ENCODE measurements around the gene PAM.
"Not testable (repeated sequence)": the region's sequence is repeated elsewhere in the genome, so short reads cannot be mapped to it uniquely, and the experiment has no call there.

Gene PAM

DNA sequence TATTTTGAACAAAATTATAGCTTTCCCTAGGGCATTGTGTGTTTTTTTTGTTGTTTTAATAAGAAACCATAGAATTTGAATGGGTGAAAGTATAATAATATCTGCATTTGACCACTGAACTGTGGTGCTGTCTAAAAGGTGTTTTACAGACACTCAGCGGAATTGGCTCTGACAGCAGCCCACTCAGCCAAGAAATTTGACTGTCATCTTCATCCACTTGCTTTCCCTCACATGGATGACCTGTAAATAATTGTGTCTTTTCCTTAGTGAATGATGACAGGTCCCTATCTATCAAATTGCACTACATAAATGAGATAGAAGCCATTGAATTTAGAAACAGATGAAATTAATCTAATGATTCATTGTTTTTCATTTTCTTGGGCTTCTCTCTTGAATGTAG is 150.0 kb downstream of the PAM start:
- DNase-seq = no peak

DNA sequence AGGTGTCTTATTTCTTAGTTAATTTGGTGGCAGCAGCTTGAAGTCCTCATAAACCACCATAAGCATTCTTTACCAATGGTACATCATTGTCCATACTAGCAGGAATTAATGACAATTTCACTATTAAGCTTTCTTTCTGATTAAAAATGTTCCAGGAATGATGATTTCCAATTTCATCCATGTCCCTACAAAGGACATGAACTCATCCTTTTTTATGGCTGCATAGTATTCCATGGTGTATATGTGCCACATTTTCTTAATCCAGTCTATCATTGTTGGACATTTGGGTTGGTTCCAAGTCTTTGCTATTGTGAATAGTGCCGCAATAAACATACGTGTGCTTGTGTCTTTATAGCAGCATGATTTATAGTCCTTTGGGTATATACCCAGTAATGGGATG is 152.0 kb downstream of the PAM start:
- DNase-seq = not testable (repeated sequence)

DNA sequence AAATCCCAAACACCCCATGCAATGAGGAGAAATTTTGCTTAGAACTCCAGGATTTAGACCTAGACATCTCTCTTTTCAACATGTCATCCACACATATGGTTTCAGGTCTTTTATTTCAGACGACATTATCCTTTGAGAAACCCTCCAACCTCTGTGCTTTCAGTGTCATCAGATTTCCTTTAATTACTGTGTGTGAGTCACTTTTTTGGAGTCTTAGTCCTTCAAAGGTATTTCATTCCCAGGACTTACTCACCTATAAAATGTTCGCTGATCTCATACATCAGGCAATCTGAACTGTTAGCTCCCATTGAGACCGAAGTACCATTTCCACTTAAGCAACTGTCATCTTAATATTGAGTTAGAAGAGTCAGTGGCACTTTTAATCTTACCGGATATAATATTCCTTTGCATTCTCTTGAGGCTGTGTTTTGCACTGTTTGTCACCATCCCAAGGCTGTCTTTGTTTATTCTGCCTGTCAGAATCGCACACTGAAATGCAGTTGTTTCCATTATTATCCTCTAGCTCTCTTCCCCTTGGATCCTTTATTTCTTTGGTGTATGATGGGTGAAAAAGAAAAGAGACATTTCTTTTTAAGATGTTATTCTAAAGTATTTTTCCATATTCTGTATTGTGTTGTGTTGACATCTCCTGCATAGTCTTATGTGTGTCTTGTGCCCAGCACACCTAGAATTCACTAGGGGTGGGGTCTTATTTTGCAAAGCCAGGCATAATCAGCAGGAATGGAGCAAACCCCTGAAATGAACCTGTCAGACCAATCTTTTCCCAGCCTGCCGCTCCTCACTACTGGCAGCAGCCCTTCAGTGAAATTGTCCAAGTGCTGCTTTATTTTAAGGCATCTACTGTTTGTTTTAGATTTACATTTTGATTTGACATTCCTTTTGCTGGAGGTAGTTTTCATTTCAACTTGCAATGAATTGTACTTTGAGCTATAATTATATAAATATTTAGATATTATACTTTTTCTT is 155.4 kb downstream of the PAM start:
- DNase-seq = no peak

- DNase-seq = no peak
Measured at GRCh38 chr5:102911973-102912372, 156.9 kb downstream of the PAM start.

DNA sequence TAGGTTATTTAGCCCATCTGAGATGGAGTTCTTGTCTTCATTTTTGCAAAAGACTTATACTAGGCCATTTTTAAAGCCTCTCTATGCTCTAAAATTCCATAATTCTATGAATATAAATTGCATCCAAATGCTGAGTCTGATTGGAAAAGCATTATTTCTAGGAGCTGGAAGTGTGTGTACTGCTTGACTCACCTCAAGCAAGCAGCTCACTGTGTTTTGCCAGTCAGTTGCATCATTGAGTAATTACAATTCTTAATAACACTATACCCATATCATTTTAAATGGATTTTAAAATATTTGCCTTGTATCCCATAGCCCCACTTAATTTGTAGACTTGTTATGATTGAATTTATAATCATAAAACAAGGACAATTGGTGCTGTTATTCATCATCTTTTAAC is 161.0 kb downstream of the PAM start:
- no peak for DNase-seq

DNA sequence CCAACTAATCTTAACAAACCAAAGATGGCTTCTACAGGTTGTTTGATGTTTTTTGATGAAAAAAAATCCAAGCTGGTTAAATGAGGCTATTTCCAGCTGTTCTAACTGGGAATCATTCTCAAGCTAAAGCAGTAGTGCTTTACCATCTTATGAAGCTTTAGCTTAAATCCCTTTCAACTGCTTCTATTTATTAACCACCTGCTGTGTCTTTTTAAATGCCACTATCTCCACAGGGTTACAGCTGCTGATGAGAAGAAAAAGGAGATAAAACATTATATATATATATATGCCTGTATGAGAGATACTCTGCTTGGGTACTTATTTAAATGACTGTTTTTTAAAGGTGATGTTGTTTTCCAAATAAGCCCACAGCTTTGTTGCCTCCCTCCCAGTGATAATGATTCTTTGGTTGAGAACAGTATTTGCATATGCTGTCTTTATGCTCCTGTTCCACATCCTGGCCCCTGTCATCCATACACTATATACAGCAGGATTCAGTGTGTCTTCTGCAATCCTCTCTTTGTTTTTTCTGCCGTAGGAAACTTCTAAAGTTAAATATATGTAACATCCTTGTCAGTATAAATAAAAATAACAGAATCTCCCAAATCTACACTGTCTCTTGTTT is 164.0 kb downstream of the PAM start:
- DNase-seq = no peak

GRCh38 chr5:102920762-102921161 is 165.7 kb downstream of the PAM start:
- no peak for DNase-seq

DNA sequence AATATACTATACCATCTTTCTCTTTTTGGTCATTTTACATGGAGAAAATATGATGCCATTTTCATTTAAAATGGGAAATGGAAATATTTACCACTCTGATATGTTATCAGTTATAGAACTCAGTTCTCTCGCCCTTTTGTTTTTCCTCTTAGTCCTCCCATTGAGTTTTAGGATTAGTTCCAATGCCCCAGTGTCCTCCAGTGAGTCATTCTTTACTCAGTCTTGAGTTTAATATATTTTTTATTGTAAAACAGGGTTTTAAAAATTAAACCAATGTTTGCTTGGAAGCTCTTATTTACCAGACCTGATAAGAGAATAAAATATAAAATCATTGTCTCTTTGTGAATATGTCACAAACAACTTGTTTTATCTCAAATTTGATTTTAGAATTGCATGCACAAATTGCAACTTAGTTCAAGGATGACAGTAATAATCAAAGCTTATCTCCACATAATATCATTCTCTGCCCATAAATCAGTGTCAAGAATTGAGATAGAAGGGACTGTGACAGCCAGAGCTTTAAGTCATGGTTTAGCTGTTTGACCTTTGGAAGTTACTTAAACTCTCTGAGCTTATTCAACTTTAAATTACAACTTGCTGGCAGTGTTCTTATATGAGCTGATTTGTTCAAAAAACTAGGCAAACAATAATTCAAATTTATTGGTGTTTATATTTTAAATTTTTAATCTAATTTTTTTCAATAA is 166.4 kb downstream of the PAM start:
- DNase-seq = no peak

DNA sequence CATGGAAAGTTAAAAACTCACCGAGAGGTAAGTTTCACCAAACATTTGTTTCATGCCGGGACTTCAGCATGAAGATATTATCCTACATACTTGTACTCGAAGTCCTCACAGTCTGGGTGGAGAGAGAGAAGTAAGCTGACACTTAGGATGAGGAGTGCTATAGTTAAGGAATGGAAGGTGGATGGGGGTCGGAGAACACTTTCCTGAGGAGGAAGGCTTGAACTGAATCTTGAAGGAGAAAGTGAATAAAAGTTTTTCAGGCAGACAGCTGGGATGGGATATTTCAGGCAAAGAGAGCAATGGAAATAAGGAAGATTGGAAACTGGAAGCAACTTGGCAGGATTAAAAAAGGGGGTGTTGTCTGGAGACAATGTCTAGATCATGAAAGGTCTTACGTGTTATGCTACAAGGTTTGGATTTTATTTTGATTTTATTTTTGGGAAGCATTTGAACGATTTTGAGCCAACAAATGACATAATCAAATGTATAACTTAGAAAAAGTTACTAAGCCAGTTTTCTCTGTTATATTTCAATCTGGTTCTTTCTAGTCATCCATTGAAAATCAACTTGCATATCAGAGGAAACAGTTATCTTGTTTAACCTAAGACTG is 167.1 kb downstream of the PAM start:
- DNase-seq = no peak

- DNase-seq = no peak
Measured at GRCh38 chr5:102922799-102923477, 167.8 kb downstream of the PAM start.

GRCh38 chr5:102924963-102925362 is 169.9 kb downstream of the PAM start:
- DNase-seq = no peak

DNA sequence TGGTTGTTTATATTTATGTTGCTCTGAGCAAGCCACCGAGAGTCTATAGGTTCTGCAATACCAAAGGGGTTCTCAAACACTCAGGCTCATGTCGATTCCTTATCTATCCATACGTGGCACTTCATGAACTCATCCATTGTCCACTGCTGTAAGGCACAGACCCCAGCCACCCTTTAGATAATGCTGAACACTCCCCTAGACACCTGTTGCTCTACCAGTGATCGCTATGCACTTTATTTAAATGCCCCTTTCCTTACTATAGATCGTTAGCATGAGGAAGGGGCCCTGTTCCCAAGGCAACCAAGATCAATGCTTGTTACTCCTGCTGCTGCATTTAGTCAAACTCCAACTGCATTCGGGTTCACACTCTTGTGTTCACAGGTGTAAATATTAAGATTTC is 171.9 kb downstream of the PAM start:
- DNase-seq = no peak

- DNase-seq = no peak
Measured at GRCh38 chr5:102930244-102930643, 175.1 kb downstream of the PAM start.

DNA sequence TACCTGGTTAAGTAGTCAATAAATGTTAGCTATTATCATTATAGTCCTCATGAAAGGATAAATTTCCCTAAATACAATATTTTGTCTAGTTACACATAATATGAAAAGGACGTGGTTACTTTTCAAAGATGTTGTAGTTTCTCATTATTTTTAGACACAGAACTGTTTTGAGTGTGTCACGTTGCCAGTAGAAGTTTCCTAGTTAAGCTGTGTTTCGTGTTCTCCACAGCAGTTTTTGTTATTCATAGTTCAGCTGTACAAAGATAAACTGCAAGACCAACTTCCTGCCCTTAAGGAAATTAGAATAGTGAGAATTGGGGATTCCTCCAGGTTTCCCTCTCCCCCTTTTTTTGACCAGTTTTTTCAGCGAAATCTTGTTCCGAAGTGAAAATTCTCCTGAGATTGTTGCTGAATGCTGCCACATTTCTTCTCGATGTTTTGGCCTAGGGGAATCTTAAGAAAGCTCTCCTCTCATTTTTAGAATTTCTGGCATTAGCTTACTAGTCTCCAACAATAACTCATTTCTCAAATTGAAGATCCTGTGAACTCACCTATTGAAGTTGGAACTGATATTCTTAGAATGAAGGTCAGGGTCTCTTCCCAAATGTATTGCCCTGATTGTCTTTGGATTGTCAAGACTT is 176.1 kb downstream of the PAM start:
- DNase-seq = no peak

- no peak for DNase-seq
Measured at GRCh38 chr5:102932781-102933180, 177.7 kb downstream of the PAM start.

DNA sequence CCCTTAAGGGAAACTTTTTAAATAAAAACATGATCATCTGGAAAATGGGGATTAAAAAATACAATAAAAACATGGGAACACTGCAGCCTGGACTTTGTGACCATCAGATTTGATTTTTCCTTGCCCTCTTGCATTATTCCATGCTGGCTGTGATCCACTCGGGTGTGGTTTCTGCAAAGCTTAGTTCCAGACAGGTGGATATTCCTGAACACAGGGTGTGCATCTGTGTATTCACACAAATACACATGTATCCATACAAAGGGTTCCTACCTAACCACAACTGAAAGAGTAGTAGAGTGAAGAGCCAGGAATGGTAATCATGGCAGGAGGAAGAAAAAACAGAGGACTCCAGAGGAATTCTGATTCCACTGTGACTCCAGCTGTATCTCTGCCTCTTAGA is 178.2 kb downstream of the PAM start:
- DNase-seq = no peak

DNA sequence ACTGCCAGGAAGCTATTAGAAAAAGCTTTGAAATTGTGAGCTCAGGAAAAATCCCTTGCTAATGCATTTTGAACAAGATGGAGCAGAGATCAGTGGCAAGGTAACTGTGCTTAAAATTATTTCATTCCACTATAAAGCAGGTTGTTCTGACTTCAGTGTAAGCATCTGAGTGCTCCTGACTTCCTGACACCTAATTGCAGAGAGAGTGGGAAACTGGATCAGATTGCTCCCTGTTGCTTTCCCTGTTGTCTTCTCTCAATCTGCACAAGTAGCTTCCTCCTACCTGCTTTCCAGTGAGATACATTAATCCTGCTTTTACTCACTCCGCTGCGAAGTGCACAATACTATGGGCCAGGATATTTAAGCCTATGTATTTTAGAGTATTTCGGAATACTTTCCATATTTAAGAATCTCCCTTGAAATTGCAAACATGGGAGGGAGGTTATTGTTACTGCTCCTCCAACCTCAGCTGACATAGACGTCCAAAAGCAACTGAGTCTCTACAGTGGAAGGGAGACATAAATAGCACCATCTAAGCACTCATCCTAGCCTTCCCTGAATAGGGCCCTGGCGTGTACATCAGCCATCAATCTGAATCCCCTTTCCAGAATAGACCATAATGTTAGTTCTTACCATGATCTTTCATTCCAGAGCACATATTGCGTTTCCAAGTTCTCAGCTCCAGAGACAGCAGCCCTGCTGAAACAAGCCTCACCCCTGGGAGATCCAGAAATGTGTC is 178.8 kb downstream of the PAM start:
- DNase-seq = no peak

GRCh38 chr5:102937894-102938293 is 182.8 kb downstream of the PAM start:
- no peak for DNase-seq

DNA sequence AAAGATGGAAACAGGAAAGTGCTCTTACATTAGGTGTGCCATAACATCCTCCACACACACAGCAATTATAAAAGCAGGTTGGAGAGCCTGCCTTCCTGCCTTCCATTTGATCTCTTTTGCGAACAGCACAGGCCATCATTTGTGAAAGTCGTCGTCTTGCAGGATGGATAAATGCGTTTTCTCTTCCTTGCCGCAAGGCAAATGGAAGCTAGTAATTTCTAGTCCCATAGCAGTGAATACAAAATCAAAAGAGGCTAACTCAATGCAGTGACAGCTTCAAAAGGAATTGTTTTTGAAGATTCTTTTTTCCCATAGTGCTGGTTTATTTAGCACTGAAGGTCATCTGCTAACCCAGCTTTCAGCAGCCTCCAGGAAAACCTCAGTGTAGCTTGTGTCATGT is 186.0 kb downstream of the PAM start:
- DNase-seq = no peak

DNA sequence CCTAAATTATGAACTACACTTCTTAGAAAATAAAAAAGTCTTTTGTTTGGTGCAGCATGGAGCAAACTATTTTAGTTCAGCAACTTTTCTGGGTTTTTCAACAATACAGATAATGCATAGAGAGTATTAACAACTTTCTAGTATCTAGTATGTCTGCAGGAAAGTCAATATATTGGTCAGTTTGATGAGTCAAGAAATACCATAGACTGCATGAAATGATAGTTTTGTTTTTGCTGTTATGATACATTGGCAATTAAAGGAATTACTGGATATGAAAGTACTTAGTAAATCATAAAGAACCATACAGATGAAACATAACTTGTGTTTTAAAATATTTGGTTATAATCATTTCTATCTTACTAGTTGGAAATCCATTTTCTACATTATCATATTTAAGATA is 191.3 kb downstream of the PAM start:
- no peak for DNase-seq

- DNase-seq = no peak
Measured at GRCh38 chr5:102946971-102947370, 191.9 kb downstream of the PAM start.

Data from activated naive CD4-positive, alpha-beta T cell treated with Interleukin-2 at 50 U/mL for 16 hours (primary cell).